NCI-H2196 treated with DMSO at 0.1 percent for 48 hours (cell line): Measurements from ENCODE around the gene LPCAT3.

ENCODE experiments used
- DNase-seq: peaks from one replicate; lab custom pipeline; 2025; ENCODE audit not compliant: unreplicated experiment; lab: John Stamatoyannopoulos, UW

Gene LPCAT3

GRCh38 chr12:7001921-7002591 is 16.2 kb downstream of the LPCAT3 start:
- DNase-seq: no peak

DNA sequence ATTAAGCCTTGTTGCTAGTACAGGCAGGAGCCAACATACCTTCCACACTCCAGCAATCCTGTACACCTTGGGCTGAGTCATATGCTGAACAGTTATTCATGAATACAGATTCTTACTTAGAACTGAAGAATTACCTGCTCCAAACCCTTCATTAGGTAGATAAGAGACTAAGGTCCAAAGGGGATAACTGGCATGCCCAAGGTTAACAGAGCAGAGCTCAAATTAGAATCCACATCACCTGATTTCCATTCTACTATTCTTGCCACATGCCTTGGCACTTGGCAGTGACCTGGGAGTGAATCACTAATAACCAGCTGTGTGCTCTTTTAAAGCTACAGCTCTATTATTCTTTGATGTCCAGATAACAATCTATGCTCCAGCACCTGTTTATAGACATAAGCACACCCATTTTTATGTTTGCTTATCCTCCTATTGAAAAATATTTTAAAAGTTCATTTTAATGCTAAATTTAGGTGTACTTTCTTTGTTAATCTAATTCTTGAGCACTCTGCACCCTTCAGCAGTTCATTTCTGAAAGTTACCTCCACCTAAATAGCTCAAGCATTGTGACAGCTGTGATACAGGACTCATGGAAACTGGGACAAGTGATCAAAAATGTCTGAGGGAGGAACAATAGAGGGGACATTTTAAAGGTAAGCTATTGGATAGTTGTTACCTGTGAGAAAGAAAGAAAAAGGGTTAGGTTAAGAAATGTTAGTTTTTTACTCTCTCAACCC is 19.4 kb downstream of the LPCAT3 start:
- DNase-seq: no peak

DNA sequence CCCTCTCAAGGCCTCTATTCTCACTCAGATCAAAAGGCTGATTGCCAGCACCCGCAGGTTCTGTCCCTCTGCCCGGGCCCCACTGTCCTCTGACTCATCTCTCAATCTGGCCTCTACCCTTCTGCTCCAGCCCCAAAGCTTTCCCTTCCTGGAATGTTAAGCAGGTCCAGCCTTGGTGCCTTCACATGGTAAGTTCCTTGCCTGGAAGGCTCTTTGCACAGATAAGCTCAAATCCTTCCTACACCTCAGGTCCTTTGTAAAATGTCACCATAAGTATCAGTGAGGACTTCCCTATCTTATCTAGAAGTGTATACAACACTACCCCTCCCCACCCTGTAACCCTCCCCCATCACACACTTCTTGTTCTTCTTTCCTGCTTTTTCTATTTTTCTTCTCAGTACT is 22.2 kb downstream of the LPCAT3 start:
- DNase-seq: no peak

- DNase-seq: no peak
Measured at GRCh38 chr12:6987956-6988553, 30.2 kb downstream of the LPCAT3 start.

DNA sequence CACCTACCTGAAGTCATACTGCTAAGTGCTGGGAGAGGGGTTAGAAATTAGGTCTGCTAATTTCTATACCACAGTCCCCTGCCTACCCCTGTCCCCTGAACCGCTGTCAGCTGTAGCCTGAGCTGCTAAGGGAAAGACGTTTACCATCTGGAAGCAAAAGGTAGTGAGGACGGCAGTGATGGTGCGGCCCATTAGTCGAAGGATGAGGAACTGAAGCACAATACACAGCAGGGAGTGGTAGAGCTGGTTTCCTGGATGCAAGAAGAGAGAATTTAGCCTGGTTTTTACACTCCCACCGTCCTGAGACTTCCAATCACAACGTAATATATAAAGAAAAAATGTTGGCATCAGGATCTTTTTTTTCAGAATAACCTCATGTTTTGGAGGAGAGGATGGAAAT is 35.7 kb downstream of the LPCAT3 start:
- no peak for DNase-seq

- DNase-seq: no peak
Measured at GRCh38 chr12:6981152-6982052, 36.9 kb downstream of the LPCAT3 start.

DNA sequence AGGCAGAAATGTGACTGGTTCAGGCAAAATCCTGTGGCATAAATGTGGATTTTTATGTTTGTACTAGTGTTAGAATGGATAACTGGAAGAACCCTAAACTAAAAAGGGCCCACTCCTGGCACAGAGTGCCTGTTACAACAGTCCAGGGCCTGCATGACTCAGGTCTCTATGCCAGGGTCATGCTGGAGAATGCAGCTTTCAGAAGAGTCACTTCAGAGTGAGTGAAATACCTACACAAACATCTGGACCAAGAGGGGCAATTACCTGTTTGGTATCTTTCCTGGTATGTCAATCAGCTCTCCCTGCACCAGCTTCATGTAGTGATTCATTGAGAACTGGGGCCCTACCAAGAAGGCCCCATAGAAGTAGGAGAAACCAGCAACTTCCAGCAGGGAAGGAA is 37.5 kb downstream of the LPCAT3 start:
- no peak for DNase-seq

- no peak for DNase-seq
Measured at GRCh38 chr12:6980075-6980474, 38.2 kb downstream of the LPCAT3 start.

- DNase-seq: no peak
Measured at GRCh38 chr12:6979453-6979852, 38.8 kb downstream of the LPCAT3 start.

GRCh38 chr12:6979021-6979420 is 39.3 kb downstream of the LPCAT3 start:
- no peak for DNase-seq

DNA sequence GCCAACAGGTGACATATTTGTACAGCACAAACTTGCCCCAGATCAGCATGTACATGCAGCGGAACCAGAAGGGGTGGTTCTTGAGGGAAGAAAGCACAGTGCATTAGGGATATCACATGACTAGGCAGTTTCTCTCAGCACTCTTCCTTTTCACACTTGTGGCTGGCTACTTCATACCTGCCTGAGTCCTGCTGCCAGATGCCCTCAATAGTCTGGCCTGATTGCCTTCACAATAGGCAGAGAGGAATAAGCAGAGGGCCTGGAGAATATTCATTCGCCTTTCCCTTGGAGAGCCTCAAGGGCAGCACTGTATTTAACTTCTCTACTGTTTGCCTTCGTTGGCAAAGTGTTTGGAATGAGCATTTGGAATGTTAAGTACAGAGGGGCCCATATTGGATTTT is 39.7 kb downstream of the LPCAT3 start:
- no peak for DNase-seq

- no peak for DNase-seq
Measured at GRCh38 chr12:6978188-6978587, 40.1 kb downstream of the LPCAT3 start.

DNA sequence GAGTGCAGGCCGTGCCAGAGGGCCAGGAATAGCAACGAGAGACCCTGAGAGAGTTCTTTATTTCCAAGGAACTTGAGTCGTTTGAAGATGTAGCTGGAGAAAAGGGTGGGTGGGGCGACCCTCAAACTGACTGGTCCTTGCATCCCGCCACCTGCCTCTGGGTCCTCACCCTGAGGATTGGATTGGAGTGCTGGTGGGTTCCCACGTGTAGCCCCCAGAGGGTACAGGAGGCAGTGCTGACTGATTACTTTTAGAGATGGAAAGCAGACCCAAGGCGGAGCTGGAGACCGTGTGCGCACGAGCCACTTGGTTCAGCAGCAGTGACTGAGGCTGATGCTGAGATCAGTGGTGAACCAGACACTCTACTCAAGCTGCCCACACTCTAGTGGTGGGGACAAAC is 40.6 kb downstream of the LPCAT3 start:
- DNase-seq: no peak

- DNase-seq: no peak
Measured at GRCh38 chr12:6975297-6976032, 42.8 kb downstream of the LPCAT3 start.

GRCh38 chr12:6974180-6974579 is 44.1 kb downstream of the LPCAT3 start:
- DNase-seq: no peak

DNA sequence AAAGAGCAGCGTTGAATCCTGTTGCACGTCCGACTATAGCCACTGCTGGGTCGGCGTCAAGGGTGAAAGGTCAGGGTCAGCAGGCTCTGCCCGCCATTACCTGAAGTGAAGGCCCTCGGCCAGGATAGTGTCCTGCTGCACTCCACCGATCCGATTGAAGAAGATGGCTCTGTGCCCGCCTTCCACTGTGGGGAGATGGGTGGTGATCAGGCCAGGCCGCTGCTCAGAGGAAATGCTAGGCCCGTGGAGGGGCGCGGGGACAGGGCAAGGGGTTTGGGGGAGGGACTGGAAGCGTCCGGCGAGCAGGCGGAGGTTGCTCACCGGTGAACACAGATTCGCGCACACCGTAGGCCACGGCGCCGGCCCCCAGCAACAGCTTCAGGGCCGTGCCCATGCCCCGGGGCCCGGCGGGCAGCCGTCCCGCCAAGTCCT is 48.2 kb downstream of the LPCAT3 start:
- no peak for DNase-seq

DNA sequence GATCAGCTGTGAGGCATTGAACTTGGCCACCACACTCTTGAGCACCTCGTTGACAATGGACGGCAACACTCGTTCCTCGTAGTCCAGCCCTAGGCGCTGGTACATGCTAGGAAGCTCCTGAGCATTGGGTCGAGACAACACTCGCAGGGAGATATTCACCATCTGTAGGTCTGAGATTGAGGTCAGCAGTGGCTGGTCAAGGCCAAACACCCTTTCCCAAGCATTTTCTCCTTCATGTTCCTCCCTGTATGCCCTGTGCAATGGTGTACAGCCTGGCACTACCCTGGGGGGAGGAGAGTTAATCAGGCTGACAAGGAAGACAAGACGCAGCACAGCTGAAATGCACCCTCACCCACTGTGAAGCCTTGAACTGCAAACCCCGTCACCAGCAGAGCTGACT is 49.9 kb downstream of the LPCAT3 start:
- DNase-seq: no peak

DNA sequence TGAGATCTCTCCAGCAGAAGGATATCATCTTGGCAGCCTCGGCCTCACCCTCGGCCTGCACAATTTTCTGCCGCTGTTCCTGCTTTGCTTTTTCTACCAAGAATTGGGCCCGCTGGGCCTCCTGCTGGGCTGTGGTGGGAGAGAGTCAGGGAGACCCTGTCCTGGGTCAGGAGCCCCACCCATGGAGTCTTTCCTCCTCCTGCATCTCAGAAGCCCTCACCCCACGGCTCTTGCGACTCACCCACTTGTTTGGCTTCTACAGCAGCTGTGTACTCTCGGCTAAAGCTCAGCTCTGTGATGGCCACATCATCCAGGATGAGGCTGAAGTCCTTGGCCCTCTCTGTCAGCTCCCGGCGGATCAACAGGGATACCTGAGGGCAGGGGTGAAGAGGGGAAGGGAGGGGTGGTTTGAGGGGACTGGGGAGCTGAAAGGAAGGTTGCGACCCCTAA is 50.6 kb downstream of the LPCAT3 start:
- no peak for DNase-seq

GRCh38 chr12:6966351-6966750 is 51.9 kb downstream of the LPCAT3 start:
- DNase-seq: no peak

- no peak for DNase-seq
Measured at GRCh38 chr12:6965714-6966113, 52.6 kb downstream of the LPCAT3 start.
